H9 (cell line): ENCODE data around the gene KCNN3. TPM values are rescaled to one million over a fixed set of nuclear protein-coding genes. Genes with fewer than 3 reads are reported as not detected.

Experiments used
- DNase-seq: peaks from one replicate; pipeline ENCODE4 v3.0.0-alpha.2; 2017
- H2AFZ ChIP-seq: one replicate; pipeline ENCODE4 v1.6.1; 2013; ENCODE audit warnings: mild to moderate bottlenecking, low read length, control low read depth, moderate library complexity
- H2AK5ac ChIP-seq: 2 replicates; pipeline ENCODE4 v1.6.1; 2013; ENCODE audit warnings: low read length, control low read depth, mixed read lengths; ENCODE audit not compliant: insufficient read length
- H2BK120ac ChIP-seq: one replicate; pipeline ENCODE4 v1.6.1; 2013; ENCODE audit warnings: low read depth, mild to moderate bottlenecking, low read length, control low read depth, inconsistent platforms; ENCODE audit not compliant: poor library complexity, severe bottlenecking
- H2BK12ac ChIP-seq: 2 replicates; pipeline ENCODE4 v1.6.1; 2013; ENCODE audit warnings: low read length, control low read depth, mixed read lengths, low read depth; ENCODE audit not compliant: insufficient read length
- H2BK15ac ChIP-seq: 2 replicates; pipeline ENCODE4 v1.6.1; 2013; ENCODE audit warnings: low read depth, low read length, control low read depth
- H2BK20ac ChIP-seq: one replicate; pipeline ENCODE4 v1.6.1; 2013; ENCODE audit warnings: low read depth, mild to moderate bottlenecking, low read length, control low read depth, inconsistent platforms; ENCODE audit not compliant: poor library complexity, severe bottlenecking
- H2BK5ac ChIP-seq: 2 replicates; pipeline ENCODE4 v1.6.1; 2013; ENCODE audit warnings: low read length, control low read depth, mixed read lengths; ENCODE audit not compliant: insufficient read length
- H3K14ac ChIP-seq: 2 replicates; pipeline ENCODE4 v1.6.1; 2013; ENCODE audit warnings: low read length, control low read depth; ENCODE audit not compliant: insufficient read depth
- H3K18ac ChIP-seq: 2 replicates; pipeline ENCODE4 v1.6.1; 2013; ENCODE audit warnings: low read depth, mild to moderate bottlenecking, mixed read lengths, low read length, control low read depth; ENCODE audit not compliant: insufficient read length
- H3K23ac ChIP-seq: 2 replicates; pipeline ENCODE4 v1.6.1; 2013; ENCODE audit warnings: low read length, control low read depth, mixed read lengths, low read depth; ENCODE audit not compliant: insufficient read length
- H3K23me2 ChIP-seq: 2 replicates; pipeline ENCODE4 v1.6.1; 2013; ENCODE audit warnings: low read depth, mild to moderate bottlenecking, mixed read lengths, low read length, control low read depth; ENCODE audit not compliant: insufficient read length, poor library complexity, severe bottlenecking
- H3K27ac ChIP-seq: 2 replicates; pipeline ENCODE4 v1.5.1; 2013; ENCODE audit warnings: low read length, control low read depth, mixed read lengths, low read depth; ENCODE audit not compliant: insufficient read length
- H3K27me3 ChIP-seq: 2 replicates; pipeline ENCODE4 v1.6.1; 2013; ENCODE audit warnings: low read length, control low read depth, inconsistent platforms; ENCODE audit not compliant: insufficient read depth
- H3K4ac ChIP-seq: 2 replicates; pipeline ENCODE4 v1.6.1; 2013; ENCODE audit warnings: low read depth, mild to moderate bottlenecking, control low read depth, inconsistent platforms, low read length, moderate library complexity
- H3K4me1 ChIP-seq: 2 replicates; pipeline ENCODE4 v1.6.1; 2013; ENCODE audit warnings: low read length, control low read depth, inconsistent platforms; ENCODE audit not compliant: insufficient read depth
- H3K4me2 ChIP-seq: 2 replicates; pipeline ENCODE4 v1.6.1; 2013; ENCODE audit warnings: low read length, control low read depth, mixed read lengths; ENCODE audit not compliant: insufficient read length, insufficient read depth
- H3K56ac ChIP-seq: 2 replicates; pipeline ENCODE4 v1.6.1; 2013; ENCODE audit warnings: low read depth, mild to moderate bottlenecking, mixed read lengths, low read length, control low read depth; ENCODE audit not compliant: insufficient read length
- H3K79me1 ChIP-seq: 2 replicates; pipeline ENCODE4 v1.6.1; 2013; ENCODE audit warnings: low read depth, mild to moderate bottlenecking, moderate library complexity, low read length, control low read depth, inconsistent platforms; ENCODE audit not compliant: insufficient read depth, poor library complexity, severe bottlenecking
- H3K79me2 ChIP-seq: 2 replicates; pipeline ENCODE4 v1.6.1; 2013; ENCODE audit warnings: low read length, control low read depth, inconsistent platforms; ENCODE audit not compliant: insufficient read depth
- H3K9ac ChIP-seq: 2 replicates; pipeline ENCODE4 v1.6.1; 2013; ENCODE audit warnings: low read length, control low read depth, mixed read lengths; ENCODE audit not compliant: insufficient read length; ENCODE audit errors: extremely low read depth
- H3K9me3 ChIP-seq: one replicate; pipeline ENCODE4 v1.6.1; 2013; ENCODE audit warnings: low read depth, low read length, inconsistent platforms; ENCODE audit not compliant: control insufficient read depth
- H3T11ph ChIP-seq: one replicate; pipeline ENCODE4 v1.6.1; 2013; ENCODE audit warnings: mild to moderate bottlenecking, low read length, control low read depth, inconsistent platforms
- H4K20me1 ChIP-seq: one replicate; pipeline ENCODE4 v1.6.1; 2013; ENCODE audit not compliant: control insufficient read depth, insufficient read length, insufficient read depth
- H4K5ac ChIP-seq: 2 replicates; pipeline ENCODE4 v1.6.1; 2013; ENCODE audit warnings: low read depth, mild to moderate bottlenecking, mixed read lengths, low read length, control low read depth; ENCODE audit not compliant: insufficient read length
- H4K8ac ChIP-seq: replicated peaks from 2 replicates; pipeline ENCODE4 v1.6.1; 2013; ENCODE audit warnings: low read length, control low read depth, mixed read lengths, low read depth; ENCODE audit not compliant: insufficient read length
- H4K91ac ChIP-seq: 2 replicates; pipeline ENCODE4 v1.6.1; 2013; ENCODE audit warnings: low read depth, mild to moderate bottlenecking, moderate library complexity, mixed read lengths, low read length, control low read depth; ENCODE audit not compliant: insufficient read length
- H3K27ac Mint-ChIP-seq, 3 experiments: 2 replicates in 2 of 3; 3 replicates in 1 of 3; pipeline ENCODE4 v1.8.0; 2020 to 2021; ENCODE audit warnings: mixed read lengths in 3 of 3, mild to moderate bottlenecking in 1 of 3, moderate library complexity in 1 of 3
- H3K27me3 Mint-ChIP-seq: 2 replicates; pipeline ENCODE4 v1.8.0; 2021; ENCODE audit warnings: low read depth, mild to moderate bottlenecking, moderate library complexity, mixed read lengths
- H3K36me3 Mint-ChIP-seq, 3 experiments: 2 replicates in 2 of 3; 3 replicates in 1 of 3; pipeline ENCODE4 v1.8.0; 2020 to 2021; ENCODE audit warnings: low read depth in 3 of 3, mixed read lengths in 3 of 3; ENCODE audit not compliant: insufficient read depth in 1 of 3
- H3K4me1 Mint-ChIP-seq, 2 experiments: 2 replicates each; pipeline ENCODE4 v1.8.0; 2020; ENCODE audit warnings: mixed read lengths in 2 of 2
- H3K4me3 Mint-ChIP-seq, 2 experiments: 2 replicates in 1 of 2; 3 replicates in 1 of 2; pipeline ENCODE4 v1.8.0; 2020 to 2021; ENCODE audit warnings: mild to moderate bottlenecking in 2 of 2, mixed read lengths in 2 of 2, moderate library complexity in 1 of 2
- H3K9me3 Mint-ChIP-seq, 2 experiments: 2 replicates in 1 of 2; 3 replicates in 1 of 2; pipeline ENCODE4 v1.8.0; 2020; ENCODE audit warnings: mild to moderate bottlenecking in 2 of 2, mixed read lengths in 2 of 2, moderate library complexity in 1 of 2
- CTCF ChIP-seq: fragments of 200-600 bp; sonication (generic); conservative IDR thresholded peaks from 3 replicates; pipeline ENCODE4 v1.8.0; 2021; ENCODE audit warnings: antibody characterized with exemption, mild to moderate bottlenecking
- WGBS: extraction: QIAGEN DNeasy Blood & Tissue Kit; methylation state at CpG from one replicate; pipeline ENCODE4 v1.1.7; 2013; ENCODE audit warnings: missing lambda C conversion rate, low lambda C conversion rate, mixed read lengths; ENCODE audit not compliant: insufficient read length; ENCODE audit errors: extremely low coverage; 5-methylcytosine and 5-hydroxymethylcytosine counted together
- total RNA-seq: library from RNA; stranded (reverse); gene quantifications from 2 replicates; pipeline ENCODE4 v1.2.1, GENCODE V29; 2021

Gene KCNN3
- total RNA-seq, 1 experiment from 2014 or later = 0.83 TPM

DNA sequence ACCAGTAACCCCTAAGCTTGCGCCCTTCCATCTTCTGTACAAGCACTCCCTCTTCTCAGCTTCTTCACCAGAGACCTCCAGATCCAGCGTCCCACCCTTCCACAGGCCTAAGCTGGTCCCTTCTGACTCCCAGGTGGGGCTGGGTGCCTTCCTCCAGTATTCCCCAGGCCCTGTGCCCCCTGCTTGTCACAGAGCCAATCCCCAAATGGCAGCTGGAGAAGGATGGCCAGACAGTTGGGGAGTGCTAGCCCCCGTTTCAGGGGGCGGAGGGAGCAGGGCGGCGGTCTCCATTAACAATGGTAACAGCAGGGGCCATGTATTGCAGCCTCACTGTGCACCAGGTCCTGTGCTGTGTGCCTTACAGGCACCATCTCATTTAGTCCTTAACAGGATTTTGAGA is 85.7 kb downstream of the KCNN3 start:
- no peak overlapping the region for H3K27ac ChIP-seq
- no peak overlapping the region for H3K9ac ChIP-seq
- H2BK15ac ChIP-seq = no peak overlapping the region; the same call in 1 of the 2 replicates
- no peak overlapping the region for H3K18ac ChIP-seq
- H2AK5ac ChIP-seq = no peak overlapping the region
- H3K9me3 ChIP-seq = no peaks in the 10 kb centered on the region
- H3K4me1 ChIP-seq = no peaks in the 10 kb centered on the region
- H3K4ac ChIP-seq = no peak overlapping the region
- H2BK120ac ChIP-seq = no peak overlapping the region
- H2BK5ac ChIP-seq = no peak overlapping the region
- no peak overlapping the region; the same call in 1 of the 2 replicates for H3K14ac ChIP-seq
- H3K79me2 ChIP-seq = no peaks in the 10 kb centered on the region
- Mint-ChIP-seq H3K4me3 (no peak overlapping the region), H3K36me3 (no peaks in the 10 kb centered on the region; a peak in 1 of 7 replicates), H3K27me3 (peaks cover 4% of the 10 kb centered on the region), H3K9me3 (no peaks in the 10 kb centered on the region), H3K4me1 (peaks cover 11 to 16% of the 10 kb centered on the region in 2 experiments), H3K27ac (no peak overlapping the region)
- DNase-seq = no peak
- no peaks in the 10 kb centered on the region for H3K27me3 ChIP-seq
- no peak overlapping the region for H2AFZ ChIP-seq
- H3K56ac ChIP-seq = no peak overlapping the region
- no peak overlapping the region for H2BK20ac ChIP-seq
- H4K91ac ChIP-seq = no peak overlapping the region
- no peak overlapping the region for H4K8ac ChIP-seq
- no peak overlapping the region for H3K23ac ChIP-seq
- no peaks in the 10 kb centered on the region for H3K23me2 ChIP-seq
- no peak overlapping the region for H3K4me2 ChIP-seq
- H4K5ac ChIP-seq = no peak overlapping the region
- H2BK12ac ChIP-seq = no peak overlapping the region
- no peak overlapping the region for H3T11ph ChIP-seq
- H3K79me1 ChIP-seq = no peaks in the 10 kb centered on the region
- no peak for TF ChIP-seq CTCF
- no peaks in the 10 kb centered on the region for H4K20me1 ChIP-seq
- no CpG with 5 or more reads among the region's 6 CpGs for WGBS
